ENCODE data around the gene CHI3L1. TPM values are rescaled to one million over a fixed set of nuclear protein-coding genes. Genes with fewer than 3 reads are reported as not detected.

The CHI3L1 gene
- total and polyA plus RNA-seq, 2 experiments from 2014 or later: 0.22 to 0.23 TPM

DNA sequence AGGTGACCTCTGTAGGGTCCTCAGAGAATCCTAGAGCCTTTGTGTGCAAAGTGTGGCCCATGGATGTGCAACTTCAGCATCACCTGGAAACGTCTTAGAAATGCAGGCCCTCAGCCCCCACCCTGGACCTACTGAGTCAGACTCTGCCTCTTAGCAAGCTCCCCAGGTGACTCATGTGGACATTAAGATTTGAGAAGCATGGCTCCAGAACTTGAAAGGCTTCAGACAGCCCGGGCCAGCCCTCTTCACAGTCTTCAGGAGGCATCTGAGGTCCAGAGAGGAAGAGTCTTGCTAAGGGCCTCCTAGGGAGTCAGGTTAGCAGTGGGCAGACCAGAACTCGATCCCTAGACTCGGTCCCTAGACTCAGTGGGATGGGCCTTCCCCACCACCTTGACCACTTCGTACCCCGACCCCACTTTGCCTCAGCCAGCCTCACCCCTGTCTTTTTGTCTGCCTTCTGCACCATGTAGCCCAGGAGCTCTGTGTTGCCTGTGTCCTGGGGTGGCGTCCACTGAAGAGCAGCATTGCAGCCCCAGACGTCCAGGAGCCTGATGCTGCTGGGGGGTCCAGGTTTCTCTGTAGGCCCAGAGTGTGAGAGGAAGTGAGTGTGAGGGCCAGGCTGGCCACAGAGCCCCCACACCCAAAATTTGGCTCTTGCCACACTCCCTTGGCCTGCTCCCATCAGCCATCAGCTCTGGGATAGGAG, 15.7 kb downstream of the CHI3L1 start:
- H4K20me1 ChIP-seq (ENCODE audit: insufficient read depth): no peaks in the 10 kb centered on the region
- no peaks in the 10 kb centered on the region for H3K9me2 ChIP-seq (ENCODE audit: insufficient read depth)
- peak; percentile 79 for DNase-seq
- 80 to 81% methylated on average over 8 of the region's 8 CpGs for WGBS, 2 experiments (ENCODE audit: low coverage in 1 of 2, low lambda C conversion rate in 2 of 2, missing lambda C conversion rate in 2 of 2)
- no peak overlapping the region for H3K4me2 ChIP-seq (ENCODE audit: unreplicated experiment)
- H2AFZ ChIP-seq: no peak overlapping the region
- H3K9me3 ChIP-seq (ENCODE audit: low read depth): no peaks in the 10 kb centered on the region
- H3K27ac ChIP-seq: no peak overlapping the region
- no peaks in the 10 kb centered on the region for H3K27me3 ChIP-seq (replicated peaks; ENCODE audit: insufficient read depth)
- H3K79me2 ChIP-seq (ENCODE audit: insufficient read depth): no peaks in the 10 kb centered on the region
- TF ChIP-seq EZH2phosphoT487 (IDR thresholded peaks at IDR 0.05; ENCODE audit: insufficient read depth, low read depth) (no peak), EZH2 (IDR thresholded peaks at IDR 0.05; ENCODE audit: insufficient read depth, poor library complexity, severe bottlenecking) (no peak)
- in situ Hi-C loops (cut with MboI): no loop called here
- peaks cover 2% of the 10 kb centered on the region; the same call in 1 of the 2 replicates for H3K4me1 ChIP-seq (ENCODE audit: insufficient read depth)
- H3K36me3 ChIP-seq (ENCODE audit: low read depth): no peaks in the 10 kb centered on the region
- no peak overlapping the region for H3K9ac ChIP-seq
- H3K4me3 ChIP-seq: no peak overlapping the region
- H3F3A ChIP-seq (ENCODE audit: insufficient read depth): no peaks in the 10 kb centered on the region

DNA sequence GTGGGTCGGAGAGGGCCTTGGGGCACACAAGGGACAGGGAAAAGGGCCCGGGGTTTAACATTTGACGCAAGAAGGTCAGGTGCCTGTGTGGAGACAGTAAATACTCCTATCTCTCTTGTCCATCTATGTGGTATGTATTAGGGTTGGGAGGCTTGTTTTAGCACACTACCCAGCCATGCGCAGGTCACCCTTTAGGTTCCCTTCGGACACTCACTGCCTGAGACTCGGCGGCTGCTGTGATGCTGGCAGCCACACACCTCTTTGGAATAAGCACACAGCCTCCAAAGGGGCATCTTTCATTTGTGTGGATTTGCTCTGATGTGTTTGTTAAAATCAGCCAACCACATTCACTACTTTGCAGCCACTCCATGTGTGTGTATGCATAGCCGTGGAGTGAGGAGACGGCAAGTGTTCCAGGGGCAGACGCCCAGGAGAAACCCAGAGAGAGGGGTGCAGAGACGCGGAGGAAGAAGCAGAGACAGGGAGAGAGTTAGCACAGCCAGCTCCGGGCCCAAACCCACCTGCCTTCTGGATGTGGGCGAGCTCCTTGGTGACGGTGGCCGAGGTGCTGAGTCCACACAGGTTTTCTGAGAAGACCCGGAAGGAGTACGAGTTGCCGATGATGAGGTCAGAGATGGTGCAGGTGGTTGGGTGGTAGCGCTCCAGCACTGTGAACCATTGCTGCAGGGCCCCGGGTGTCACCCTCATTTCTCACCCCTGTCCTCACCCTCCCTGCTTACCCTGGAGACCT, 16.6 kb downstream of the CHI3L1 start:
- H3K79me2 ChIP-seq (ENCODE audit: insufficient read depth): no peaks in the 10 kb centered on the region
- in situ Hi-C loops (cut with MboI): no loop called here
- H3K9me2 ChIP-seq (ENCODE audit: insufficient read depth): no peaks in the 10 kb centered on the region
- no peaks in the 10 kb centered on the region for H3K9me3 ChIP-seq (ENCODE audit: low read depth)
- no peak overlapping the region for H2AFZ ChIP-seq
- no peaks in the 10 kb centered on the region for H3K36me3 ChIP-seq (ENCODE audit: low read depth)
- H3F3A ChIP-seq (ENCODE audit: insufficient read depth): no peaks in the 10 kb centered on the region
- H4K20me1 ChIP-seq (ENCODE audit: insufficient read depth): no peaks in the 10 kb centered on the region
- H3K4me2 ChIP-seq (ENCODE audit: unreplicated experiment): no peak overlapping the region
- H3K27me3 ChIP-seq (replicated peaks; ENCODE audit: insufficient read depth): no peaks in the 10 kb centered on the region
- no peak overlapping the region for H3K9ac ChIP-seq
- H3K4me1 ChIP-seq (ENCODE audit: insufficient read depth): no peaks in the 10 kb centered on the region
- WGBS, 2 experiments (ENCODE audit: low coverage in 1 of 2, low lambda C conversion rate in 2 of 2, missing lambda C conversion rate in 2 of 2): 81 to 84% methylated on average over 16 to 21 of the region's 21 CpGs
- no peak overlapping the region for H3K27ac ChIP-seq
- no peak for DNase-seq
- TF ChIP-seq EZH2 (IDR thresholded peaks at IDR 0.05; ENCODE audit: insufficient read depth, poor library complexity, severe bottlenecking) (no peak), EZH2phosphoT487 (IDR thresholded peaks at IDR 0.05; ENCODE audit: insufficient read depth, low read depth) (no peak)
- no peak overlapping the region for H3K4me3 ChIP-seq

DNA sequence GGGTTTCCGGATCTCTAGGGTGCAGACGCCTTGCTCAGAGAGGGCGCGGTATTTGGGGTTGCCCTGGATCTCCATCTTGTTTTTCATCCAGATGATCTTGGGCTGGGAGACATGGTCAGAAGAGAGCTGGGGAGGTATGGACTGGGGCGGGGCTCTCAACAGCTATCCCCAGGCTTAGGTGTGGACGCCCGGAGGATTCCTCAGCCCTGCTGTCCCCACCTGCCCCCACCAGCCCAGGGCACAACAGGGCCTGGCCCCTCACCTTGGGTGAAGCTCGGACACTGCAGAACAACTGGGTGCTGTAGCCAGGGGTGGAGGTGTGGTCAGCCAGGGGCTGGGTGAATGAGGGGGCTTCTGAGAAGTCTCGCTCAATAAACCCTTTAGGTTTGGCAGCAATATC, 17.5 kb downstream of the CHI3L1 start:
- WGBS, 2 experiments (ENCODE audit: low coverage in 1 of 2, low lambda C conversion rate in 2 of 2, missing lambda C conversion rate in 2 of 2): 82 to 86% methylated on average over 9 of the region's 9 CpGs
- no peak overlapping the region for H3K9ac ChIP-seq
- no peak for DNase-seq
- TF ChIP-seq EZH2 (IDR thresholded peaks at IDR 0.05; ENCODE audit: insufficient read depth, poor library complexity, severe bottlenecking) (no peak), EZH2phosphoT487 (IDR thresholded peaks at IDR 0.05; ENCODE audit: insufficient read depth, low read depth) (no peak)
- H3K4me3 ChIP-seq: no peak overlapping the region
- H4K20me1 ChIP-seq (ENCODE audit: insufficient read depth): no peaks in the 10 kb centered on the region
- H3K79me2 ChIP-seq (ENCODE audit: insufficient read depth): no peaks in the 10 kb centered on the region
- H3K27ac ChIP-seq: no peak overlapping the region
- no peaks in the 10 kb centered on the region for H3K9me2 ChIP-seq (ENCODE audit: insufficient read depth)
- no peaks in the 10 kb centered on the region for H3K36me3 ChIP-seq (ENCODE audit: low read depth)
- H3F3A ChIP-seq (ENCODE audit: insufficient read depth): no peaks in the 10 kb centered on the region
- H3K27me3 ChIP-seq (replicated peaks; ENCODE audit: insufficient read depth): no peaks in the 10 kb centered on the region
- no peak overlapping the region for H3K4me2 ChIP-seq (ENCODE audit: unreplicated experiment)
- in situ Hi-C loops (cut with MboI): no loop called here
- H3K9me3 ChIP-seq (ENCODE audit: low read depth): no peaks in the 10 kb centered on the region
- no peak overlapping the region for H2AFZ ChIP-seq
- H3K4me1 ChIP-seq (ENCODE audit: insufficient read depth): no peaks in the 10 kb centered on the region

DNA sequence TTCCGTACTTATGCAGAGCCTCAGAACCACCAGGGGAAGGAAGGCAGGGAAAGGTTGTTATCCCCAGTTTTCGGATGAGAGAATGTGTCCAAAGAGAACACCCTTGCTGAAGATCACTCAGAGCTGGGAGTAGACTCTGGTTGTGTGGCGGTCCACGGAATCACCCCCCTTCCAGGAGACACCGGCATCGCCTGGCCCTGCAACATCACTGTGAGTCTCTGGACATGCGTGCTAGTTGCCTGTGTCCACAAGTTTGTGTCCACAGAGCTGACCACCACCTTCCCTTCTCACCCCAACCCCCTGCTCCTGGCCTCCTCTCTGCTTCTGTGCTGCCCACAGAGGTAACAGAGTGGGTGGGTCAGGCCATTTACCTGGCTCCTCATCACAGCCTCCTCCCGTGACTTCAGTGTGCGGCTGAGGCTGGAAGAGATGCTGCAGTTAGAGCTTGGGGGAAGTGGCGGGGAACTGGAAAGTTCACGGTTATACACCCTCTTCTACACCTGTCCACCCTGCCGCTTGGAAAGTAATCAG, 18.2 kb downstream of the CHI3L1 start:
- no peaks in the 10 kb centered on the region for H3K79me2 ChIP-seq (ENCODE audit: insufficient read depth)
- no peak overlapping the region for H2AFZ ChIP-seq
- H3K27me3 ChIP-seq (replicated peaks; ENCODE audit: insufficient read depth): no peaks in the 10 kb centered on the region
- H3F3A ChIP-seq (ENCODE audit: insufficient read depth): no peaks in the 10 kb centered on the region
- H3K9me2 ChIP-seq (ENCODE audit: insufficient read depth): no peaks in the 10 kb centered on the region
- WGBS, 2 experiments (ENCODE audit: low coverage in 1 of 2, low lambda C conversion rate in 2 of 2, missing lambda C conversion rate in 2 of 2): 95 to 96% methylated on average over 12 of the region's 12 CpGs
- no peak overlapping the region for H3K4me2 ChIP-seq (ENCODE audit: unreplicated experiment)
- H3K9me3 ChIP-seq (ENCODE audit: low read depth): no peaks in the 10 kb centered on the region
- no peaks in the 10 kb centered on the region for H4K20me1 ChIP-seq (ENCODE audit: insufficient read depth)
- TF ChIP-seq EZH2 (IDR thresholded peaks at IDR 0.05; ENCODE audit: insufficient read depth, poor library complexity, severe bottlenecking): no peak
- TF ChIP-seq EZH2phosphoT487 (IDR thresholded peaks at IDR 0.05; ENCODE audit: insufficient read depth, low read depth): no peak
- no peaks in the 10 kb centered on the region for H3K4me1 ChIP-seq (ENCODE audit: insufficient read depth)
- no peak overlapping the region for H3K4me3 ChIP-seq
- in situ Hi-C loops (cut with MboI): no loop called here
- H3K27ac ChIP-seq: no peak overlapping the region
- H3K9ac ChIP-seq: no peak overlapping the region
- no peaks in the 10 kb centered on the region for H3K36me3 ChIP-seq (ENCODE audit: low read depth)
- no peak for DNase-seq

Data from GM23248 (cell line).